Measurements from ENCODE around the gene SLC25A52.
"Not testable (repeated sequence)": the region's sequence is repeated elsewhere in the genome, so short reads cannot be mapped to it uniquely, and the experiment has no call there.

Gene SLC25A52

DNA sequence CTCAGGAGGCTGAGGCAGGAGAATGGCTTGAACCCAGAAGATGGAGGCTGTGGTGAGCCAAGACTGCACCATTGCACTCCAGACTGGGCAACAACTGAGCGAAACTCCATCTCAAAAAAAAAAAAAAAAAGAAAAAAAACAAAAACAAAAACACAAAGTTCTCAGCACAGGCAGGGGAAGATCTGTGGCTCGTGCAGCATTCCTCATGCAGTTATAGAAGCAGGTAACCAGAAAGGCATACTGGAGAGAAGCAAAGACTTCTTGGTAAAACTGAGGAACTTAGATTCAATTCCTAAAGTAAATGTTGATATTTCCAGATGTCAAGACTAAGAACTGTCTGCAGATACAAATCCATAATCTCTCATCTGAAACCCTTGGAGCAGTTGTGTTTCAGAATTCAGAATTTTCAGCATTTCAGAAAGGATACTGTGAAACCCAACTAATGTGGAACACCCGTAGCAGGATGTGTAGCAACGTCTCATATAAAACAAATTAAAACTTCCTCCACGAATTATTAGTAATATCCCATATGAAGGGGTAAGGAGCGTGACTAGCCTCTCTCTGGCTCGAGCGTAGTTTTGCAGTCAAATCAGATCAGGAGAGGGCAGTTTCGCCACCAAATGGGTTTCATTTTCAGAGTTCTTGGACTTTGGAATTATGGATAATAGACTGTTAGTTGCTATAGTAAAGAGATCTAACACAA, 13.2 kb upstream of the SLC25A52 start:
- H3K4me3 ChIP-seq (ENCODE audit: low read depth, low read length): no peak overlapping the region
- TF ChIP-seq, protein P1, sequence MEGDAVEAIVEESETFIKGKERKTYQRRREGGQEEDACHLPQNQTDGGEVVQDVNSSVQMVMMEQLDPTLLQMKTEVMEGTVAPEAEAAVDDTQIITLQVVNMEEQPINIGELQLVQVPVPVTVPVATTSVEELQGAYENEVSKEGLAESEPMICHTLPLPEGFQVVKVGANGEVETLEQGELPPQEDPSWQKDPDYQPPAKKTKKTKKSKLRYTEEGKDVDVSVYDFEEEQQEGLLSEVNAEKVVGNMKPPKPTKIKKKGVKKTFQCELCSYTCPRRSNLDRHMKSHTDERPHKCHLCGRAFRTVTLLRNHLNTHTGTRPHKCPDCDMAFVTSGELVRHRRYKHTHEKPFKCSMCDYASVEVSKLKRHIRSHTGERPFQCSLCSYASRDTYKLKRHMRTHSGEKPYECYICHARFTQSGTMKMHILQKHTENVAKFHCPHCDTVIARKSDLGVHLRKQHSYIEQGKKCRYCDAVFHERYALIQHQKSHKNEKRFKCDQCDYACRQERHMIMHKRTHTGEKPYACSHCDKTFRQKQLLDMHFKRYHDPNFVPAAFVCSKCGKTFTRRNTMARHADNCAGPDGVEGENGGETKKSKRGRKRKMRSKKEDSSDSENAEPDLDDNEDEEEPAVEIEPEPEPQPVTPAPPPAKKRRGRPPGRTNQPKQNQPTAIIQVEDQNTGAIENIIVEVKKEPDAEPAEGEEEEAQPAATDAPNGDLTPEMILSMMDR (IDR thresholded peaks at IDR 0.05; ENCODE audit: low read depth, low read length, missing control alignments): no peak
- no peak for DNase-seq (ENCODE audit: low read depth)

DNA sequence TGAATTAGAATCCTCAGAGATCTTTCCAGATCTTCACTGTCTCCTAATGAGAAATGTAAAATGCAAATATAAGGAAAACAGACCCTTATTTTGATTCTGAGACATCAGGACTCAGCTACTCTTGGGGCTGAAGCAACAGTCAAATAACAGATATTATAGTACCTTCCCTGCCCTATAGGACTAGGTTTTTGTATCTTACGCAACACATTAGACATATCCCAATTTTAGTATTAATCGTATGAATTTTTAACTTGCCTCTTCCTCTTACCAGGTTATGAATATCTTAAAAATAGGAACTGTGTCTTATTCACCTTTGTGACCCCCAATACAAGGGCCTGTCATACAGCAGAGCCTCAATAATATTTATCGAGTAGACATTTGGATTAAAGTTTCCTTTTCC, 12.0 kb upstream of the SLC25A52 start:
- no peak for DNase-seq (ENCODE audit: low read depth)
- H3K4me3 ChIP-seq (ENCODE audit: low read depth, low read length): no peak overlapping the region
- TF ChIP-seq, protein P1 (IDR thresholded peaks at IDR 0.05; ENCODE audit: low read depth, low read length, missing control alignments): no peak

DNA sequence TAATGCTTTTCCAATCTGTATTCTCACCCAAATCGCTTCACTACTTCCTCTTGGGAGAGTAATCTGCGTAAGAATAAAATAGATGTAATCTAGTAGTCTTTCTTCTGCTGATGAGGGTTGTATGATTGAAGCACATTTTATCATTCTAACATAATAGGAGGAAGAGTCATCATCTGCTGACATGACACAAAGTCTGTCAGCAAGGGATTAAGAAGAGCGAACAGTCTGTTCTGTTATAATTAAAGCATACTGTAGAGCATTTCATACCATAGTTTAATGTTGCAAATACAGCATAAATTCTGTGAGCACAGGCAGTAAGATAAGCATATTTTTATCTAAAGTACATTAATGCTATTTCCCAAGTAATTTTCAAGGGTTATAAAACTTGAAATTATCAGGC, 10.4 kb downstream of the SLC25A52 start:
- no peak overlapping the region for H3K4me3 ChIP-seq (ENCODE audit: low read depth, low read length)
- DNase-seq (ENCODE audit: low read depth): no peak
- TF ChIP-seq, protein P1 (IDR thresholded peaks at IDR 0.05; ENCODE audit: low read depth, low read length, missing control alignments): no peak

DNA sequence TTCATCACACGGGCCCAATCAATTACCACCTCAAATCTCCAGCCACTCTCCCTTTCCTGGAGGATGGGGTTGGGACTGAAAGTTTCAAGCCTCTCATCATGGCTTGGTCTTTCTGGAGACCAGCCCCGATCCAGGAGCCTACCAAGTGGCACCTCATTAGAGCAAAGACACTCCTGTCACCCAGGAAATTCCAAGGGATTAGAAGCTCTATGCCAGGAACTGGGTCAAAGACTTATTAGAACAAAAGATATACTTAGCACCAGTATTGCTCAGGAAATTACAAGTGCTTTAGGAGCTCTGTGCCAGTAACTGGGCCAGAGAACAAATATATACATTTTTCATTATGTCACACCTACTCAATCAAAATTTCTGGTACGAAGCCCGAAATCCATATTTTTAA, 14.3 kb downstream of the SLC25A52 start:
- no peak overlapping the region for H3K4me3 ChIP-seq (ENCODE audit: low read depth, low read length)
- no peak for DNase-seq (ENCODE audit: low read depth)
- TF ChIP-seq, protein P1 (IDR thresholded peaks at IDR 0.05; ENCODE audit: low read depth, low read length, missing control alignments): no peak

DNA sequence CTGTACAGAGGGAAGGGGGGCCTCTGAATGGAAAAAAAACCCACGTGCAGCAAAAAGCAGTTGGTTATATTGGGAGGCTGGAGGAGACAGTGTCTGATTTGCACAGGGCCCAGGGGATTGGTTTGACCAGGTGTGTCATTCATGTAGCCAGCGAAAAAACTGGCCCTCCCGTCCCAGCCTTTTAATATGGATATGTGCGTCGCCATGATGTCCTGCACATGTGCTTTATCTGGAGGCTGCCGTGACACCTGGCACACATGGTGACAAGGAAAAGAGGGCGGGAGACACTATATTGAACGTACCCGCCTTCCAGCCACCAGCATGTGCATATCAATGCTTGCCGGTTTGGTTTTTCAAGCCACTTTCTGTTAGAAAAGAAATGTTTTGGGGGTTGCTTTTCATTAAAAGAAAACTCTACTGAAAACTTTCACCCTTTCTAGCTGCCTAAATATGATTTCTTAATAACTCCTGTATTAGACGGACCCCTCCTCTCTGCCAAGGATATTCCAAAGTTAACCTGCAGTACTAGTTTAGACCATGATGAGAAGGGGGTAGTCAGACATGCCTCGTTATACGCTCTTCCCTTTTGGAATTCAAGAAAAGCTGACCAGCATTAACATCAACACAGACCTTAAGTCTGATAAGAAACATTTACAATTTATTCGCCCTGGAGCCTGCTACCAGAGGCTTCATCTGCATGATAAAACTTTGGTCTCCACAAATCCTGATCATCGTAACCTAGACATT, 16.2 kb downstream of the SLC25A52 start:
- no peak for DNase-seq (ENCODE audit: low read depth)
- TF ChIP-seq, protein P1 (IDR thresholded peaks at IDR 0.05; ENCODE audit: low read depth, low read length, missing control alignments): no peak
- H3K4me3 ChIP-seq (ENCODE audit: low read depth, low read length): no peak overlapping the region

DNA sequence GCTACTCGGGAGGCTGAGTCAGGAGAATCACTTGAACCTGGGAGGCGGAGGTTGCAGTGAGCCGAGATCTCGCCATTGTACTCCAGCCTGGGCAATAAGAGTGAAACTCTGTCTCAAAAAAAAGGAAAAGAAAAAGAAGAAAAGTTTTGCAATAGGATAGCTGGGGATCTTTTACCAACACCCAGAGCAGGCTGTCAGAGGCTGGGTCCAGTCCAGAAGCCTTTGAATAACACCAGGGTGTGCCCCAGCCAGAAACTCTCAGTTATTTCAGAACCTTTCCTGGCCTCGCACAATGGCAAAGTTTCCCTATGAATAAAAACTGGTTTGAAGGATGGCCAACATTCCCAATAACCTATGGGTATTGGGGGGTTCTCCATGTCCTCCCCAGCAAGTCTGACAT, 17.1 kb downstream of the SLC25A52 start:
- H3K4me3 ChIP-seq (ENCODE audit: low read depth, low read length); DNase-seq (ENCODE audit: low read depth): not testable (repeated sequence)

DNA sequence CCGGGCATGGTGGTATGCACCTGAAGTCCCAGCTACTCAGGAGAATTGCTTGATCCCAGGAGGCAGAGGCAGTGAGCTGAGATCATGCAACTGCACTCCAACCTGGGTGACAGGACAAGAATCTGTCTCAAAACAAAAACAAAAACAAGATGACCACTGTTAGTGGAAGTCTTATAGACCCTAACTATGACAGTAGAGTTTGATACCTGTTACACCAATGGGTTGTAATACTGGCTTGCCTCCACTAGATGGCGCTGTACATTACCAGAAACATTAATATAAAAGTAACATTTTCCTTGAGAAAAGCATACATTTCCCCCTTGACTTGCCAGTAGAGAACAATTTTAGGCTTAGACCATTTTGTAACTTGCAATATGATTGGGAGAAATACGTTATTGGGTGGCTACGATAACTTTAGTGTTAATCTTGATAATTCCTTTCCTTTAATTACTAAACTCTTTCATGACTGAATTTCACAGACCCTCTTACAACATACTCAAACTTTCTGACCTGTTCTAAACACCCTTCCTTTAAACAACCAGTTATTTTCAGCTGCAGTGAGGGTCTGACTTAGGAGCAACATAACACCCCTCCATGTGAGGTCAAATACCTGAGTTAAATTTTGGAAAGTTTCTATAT, 19.5 kb downstream of the SLC25A52 start:
- TF ChIP-seq, protein P1 (IDR thresholded peaks at IDR 0.05; ENCODE audit: low read depth, low read length, missing control alignments): peak; percentile 80
- DNase-seq (ENCODE audit: low read depth): peak; percentile 26
- H3K4me3 ChIP-seq (ENCODE audit: low read depth, low read length): no peak overlapping the region

Measured in GM12864 (cell line).